CD14-positive monocyte (primary cell): ENCODE results near the gene ERCC2. TPM values are rescaled to one million over a fixed set of nuclear protein-coding genes. Genes with fewer than 3 reads are reported as not detected.

Experiments used
- DNase-seq, 3 donors: peaks; one replicate each; pipeline ENCODE4 v3.0.0-alpha.2; 2011 to 2022
- H2AFZ ChIP-seq: 2 replicates; pipeline ENCODE4 v1.6.0; 2012; ENCODE audit warnings: mild to moderate bottlenecking, low read depth, low read length, inconsistent platforms; ENCODE audit not compliant: insufficient read depth, poor library complexity, severe bottlenecking
- H3K27ac ChIP-seq, 2 donors: 1 replicate in 1 of 2; 2 replicates in 1 of 2; pipeline ENCODE4 v1.5.1; 2012 to 2013; ENCODE audit warnings: low read length in 2 of 2, control low read depth in 1 of 2, inconsistent platforms in 1 of 2, low read depth in 1 of 2, mild to moderate bottlenecking in 1 of 2
- H3K27me3 ChIP-seq, 2 donors: one replicate each; pipeline versions ENCODE4 v1.6.0 to v1.6.1; 2011 to 2013; ENCODE audit warnings: low read length in 2 of 2; ENCODE audit not compliant: control insufficient read depth in 2 of 2, insufficient read depth in 2 of 2
- H3K36me3 ChIP-seq, 2 donors: replicated peaks in 1 of 2; 1 replicate in 1 of 2; 2 replicates in 1 of 2; pipeline versions ENCODE4 v1.5.1 to v1.6.1; 2012 to 2013; ENCODE audit warnings: low read length in 2 of 2, control low read depth in 1 of 2, inconsistent platforms in 1 of 2, mild to moderate bottlenecking in 1 of 2; ENCODE audit not compliant: insufficient read depth in 2 of 2, control insufficient read depth in 1 of 2
- H3K4me1 ChIP-seq, 2 donors: 1 replicate in 1 of 2; 2 replicates in 1 of 2; pipeline versions ENCODE4 v1.5.1 to v1.6.1; 2012 to 2013; ENCODE audit warnings: low read length in 2 of 2, control low read depth in 1 of 2, inconsistent platforms in 1 of 2, mild to moderate bottlenecking in 1 of 2, moderate library complexity in 1 of 2; ENCODE audit not compliant: insufficient read depth in 2 of 2, control insufficient read depth in 1 of 2
- H3K4me2 ChIP-seq: replicated peaks from 2 replicates; pipeline ENCODE3; 2012; ENCODE audit warnings: low read length, moderate library complexity, mild to moderate bottlenecking; ENCODE audit not compliant: poor library complexity, severe bottlenecking; ENCODE audit errors: extremely low read depth
- H3K4me3 ChIP-seq, 3 experiments: fragments of 200-600 bp in 1 of 3; sonication (generic) in 1 of 3; replicated peaks in 1 of 3; 1 replicate in 2 of 3; 2 replicates in 1 of 3; pipeline ENCODE4 v1.5.1; 2011 to 2013; ENCODE audit warnings: low read length in 3 of 3, mild to moderate bottlenecking in 3 of 3, control low read depth in 2 of 3, low read depth in 2 of 3, inconsistent platforms in 1 of 3, moderate library complexity in 1 of 3
- H3K79me2 ChIP-seq: 2 replicates; pipeline ENCODE4 v1.6.0; 2012; ENCODE audit warnings: mild to moderate bottlenecking, control low read depth, inconsistent platforms, low read length, moderate library complexity; ENCODE audit not compliant: insufficient read depth
- H3K9ac ChIP-seq: 2 replicates; pipeline ENCODE4 v1.6.0; 2017; ENCODE audit warnings: low read length, mild to moderate bottlenecking; ENCODE audit not compliant: insufficient read depth, poor library complexity, severe bottlenecking
- H3K9me3 ChIP-seq, 2 donors: replicated peaks in 1 of 2; 1 replicate in 1 of 2; 2 replicates in 1 of 2; pipeline versions ENCODE4 v1.5.1 to v1.6.1; 2012 to 2013; ENCODE audit warnings: low read length in 2 of 2, control low read depth in 1 of 2; ENCODE audit not compliant: control insufficient read depth in 1 of 2, insufficient read depth in 1 of 2
- H4K20me1 ChIP-seq: 2 replicates; pipeline ENCODE4 v1.6.0; 2012; ENCODE audit warnings: mild to moderate bottlenecking, low read length, control low read depth, moderate library complexity; ENCODE audit not compliant: insufficient read depth
- H3K27ac Mint-ChIP-seq, 7 donors: one replicate each; pipeline ENCODE4 v1.8.0; 2020; ENCODE audit warnings: mild to moderate bottlenecking in 7 of 7, mixed read lengths in 7 of 7, moderate library complexity in 6 of 7, inconsistent platforms in 2 of 7
- H3K27me3 Mint-ChIP-seq, 3 donors: one replicate each; pipeline ENCODE4 v1.8.0; 2021 to 2022; ENCODE audit warnings: low read depth in 3 of 3, mild to moderate bottlenecking in 3 of 3, mixed read lengths in 3 of 3, moderate library complexity in 3 of 3, inconsistent platforms in 1 of 3
- H3K36me3 Mint-ChIP-seq, 2 donors: one replicate each; pipeline ENCODE4 v1.8.0; 2020; ENCODE audit warnings: mixed read lengths in 2 of 2, inconsistent platforms in 1 of 2, mild to moderate bottlenecking in 1 of 2
- H3K4me1 Mint-ChIP-seq: one replicate; pipeline ENCODE4 v1.8.0; 2020; ENCODE audit warnings: mild to moderate bottlenecking, mixed read lengths
- H3K4me3 Mint-ChIP-seq, 2 donors: one replicate each; pipeline ENCODE4 v1.8.0; 2020; ENCODE audit warnings: mild to moderate bottlenecking in 2 of 2, mixed read lengths in 2 of 2, moderate library complexity in 1 of 2
- H3K9me3 Mint-ChIP-seq, 7 donors: one replicate each; pipeline ENCODE4 v1.8.0; 2020 to 2022; ENCODE audit warnings: mixed read lengths in 7 of 7, mild to moderate bottlenecking in 6 of 7, moderate library complexity in 6 of 7, inconsistent platforms in 2 of 7
- CTCF ChIP-seq: fragments of 200-600 bp; IDR thresholded peaks from one replicate; pipeline ENCODE4 v1.8.0; 2022; ENCODE audit warnings: antibody characterized with exemption, mild to moderate bottlenecking
- WGBS: methylation state at CpG from one replicate; pipeline ENCODE4 v1.1.5; 2013; ENCODE audit warnings: missing lambda C conversion rate; ENCODE audit not compliant: insufficient coverage; 5-methylcytosine and 5-hydroxymethylcytosine counted together
- intact Hi-C, 2 donors: fragments of 100-400 bp; cut with micrococcal nuclease; formaldehyde crosslinking; loops; one replicate each; pipeline versions ENCODE4 v1.15.0 to v1.15.1; 2023
- polyA plus RNA-seq, 3 donors: library from polyadenylated mRNA; depleted of rRNA in 1 of 3; unstranded in 2 of 3; stranded (reverse) in 1 of 3; fragments of 300-500 nt in 2 of 3; fragments of >200 nt in 1 of 3; fragmentation: Illumina TruSeq in 2 of 3; gene quantifications; 1 replicate in 2 of 3; 2 replicates in 1 of 3; pipeline ENCODE4 v1.2.3, GENCODE V29; 2012 to 2021

The ERCC2 gene
- polyA plus RNA-seq, 3 donors: 4.0 to 20.0 (median 4.4) TPM

DNA sequence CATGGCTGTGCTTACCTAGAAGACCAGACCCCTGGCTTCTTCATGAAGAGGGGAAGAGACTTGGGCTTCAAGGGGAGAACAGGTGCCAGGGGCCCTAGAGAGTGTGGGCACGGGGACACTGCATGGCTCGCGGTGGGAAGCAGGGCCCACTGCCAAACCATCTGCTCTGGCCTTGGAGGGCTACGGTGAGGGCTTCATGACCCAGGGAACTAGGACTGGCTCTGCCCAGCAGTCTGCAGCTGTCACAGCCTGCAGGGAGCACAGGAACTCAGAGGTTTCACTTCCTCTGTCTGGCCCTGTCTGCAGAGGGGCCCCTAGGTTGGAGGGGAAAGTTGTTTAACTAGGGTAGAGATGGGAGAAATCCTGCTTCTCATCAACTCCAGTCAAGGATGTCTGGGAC lies 49.0 kb upstream of the ERCC2 start:
- H3K79me2 ChIP-seq: peaks cover 26% of the 10 kb centered on the region
- H4K20me1 ChIP-seq: no peaks in the 10 kb centered on the region
- DNase-seq: peak; percentile 76 to 94 (median 81)
- intact Hi-C loops: no loop called here
- H3K9me3 Mint-ChIP-seq: no peaks in the 10 kb centered on the region
- peaks cover 23 to 42% of the 10 kb centered on the region in 2 donors for H3K36me3 ChIP-seq
- H2AFZ ChIP-seq: peak overlapping the region; percentile 49
- H3K4me1 ChIP-seq: peaks cover 47 to 59% of the 10 kb centered on the region in 2 donors
- H3K27me3 Mint-ChIP-seq: peaks cover 0 to 4% (median 2%) of the 10 kb centered on the region in 3 donors
- WGBS: 0% methylated on average over 4 of the region's 4 CpGs
- H3K36me3 Mint-ChIP-seq: peaks cover 43 to 52% of the 10 kb centered on the region in 2 donors
- H3K4me3 ChIP-seq: peak overlapping the region in 2 of 3 experiments; percentile 8 to 68
- H3K9me3 ChIP-seq: no peaks in the 10 kb centered on the region
- no peaks in the 10 kb centered on the region for H3K27me3 ChIP-seq
- H3K27ac Mint-ChIP-seq: peak overlapping the region; percentile 36 to 90 (median 86)
- H3K27ac ChIP-seq: peak overlapping the region; percentile 52 to 78
- H3K4me1 Mint-ChIP-seq: peaks cover 53% of the 10 kb centered on the region
- peak overlapping the region; percentile 21 for H3K9ac ChIP-seq
- TF ChIP-seq CTCF: no peak
- peak overlapping the region; percentile 76 for H3K4me2 ChIP-seq
- peak overlapping the region; percentile 65 to 86 for H3K4me3 Mint-ChIP-seq

GRCh38 chr19:45418802-45419201 lies 48.4 kb upstream of the ERCC2 start:
- H3K4me2 ChIP-seq: peak overlapping the region; percentile 76
- no peaks in the 10 kb centered on the region for H3K27me3 ChIP-seq
- Mint-ChIP-seq H3K4me3 (peak overlapping the region; percentile 65 to 86), H3K27me3 (peaks cover 0 to 4% (median 2%) of the 10 kb centered on the region in 3 donors), H3K27ac (peak overlapping the region; percentile 36 to 90 (median 86)), H3K9me3 (no peaks in the 10 kb centered on the region), H3K4me1 (peaks cover 48% of the 10 kb centered on the region), H3K36me3 (peaks cover 49 to 57% of the 10 kb centered on the region in 2 donors)
- peak overlapping the region; percentile 21 for H3K9ac ChIP-seq
- H4K20me1 ChIP-seq: no peaks in the 10 kb centered on the region
- peaks cover 29 to 48% of the 10 kb centered on the region in 2 donors for H3K36me3 ChIP-seq
- peaks cover 42 to 53% of the 10 kb centered on the region in 2 donors for H3K4me1 ChIP-seq
- H3K27ac ChIP-seq: peak overlapping the region; percentile 52 to 78
- intact Hi-C loops: no loop called here
- H3K4me3 ChIP-seq: peak overlapping the region in 2 of 3 experiments; percentile 8 to 68
- WGBS: no CpG with 5 or more reads among the region's 9 CpGs
- H2AFZ ChIP-seq: peak overlapping the region; percentile 49
- TF ChIP-seq CTCF: no peak
- H3K9me3 ChIP-seq: no peaks in the 10 kb centered on the region
- peak in 1 of 3 donors; percentile 59 for DNase-seq
- peaks cover 26% of the 10 kb centered on the region for H3K79me2 ChIP-seq
